ENCODE measurements around the gene CD247.
"Not testable (repeated sequence)": the region's sequence is repeated elsewhere in the genome, so short reads cannot be mapped to it uniquely, and the experiment has no call there.

The CD247 gene

GRCh38 chr1:167518331-167518700, at the start of gene CD247:
TSS of gene CD247 (minus strand) at chr1:167518529. CDS start at chr1:167518465, 64 bp downstream.
- no peaks in the 10 kb centered on the region for H3K9me3 ChIP-seq (ENCODE audit: control insufficient read depth in 2 of 2, low read length in 2 of 2)

GRCh38 chr1:167567663-167568062, 49.3 kb upstream of the CD247 start:
- Histone ChIP-seq H3K9me3 (ENCODE audit: control insufficient read depth in 2 of 2, low read length in 2 of 2) (peaks cover 0 to 2% of the 10 kb centered on the region in 2 donors), H3K9ac (ENCODE audit: low read length in 2 of 2) (no peak overlapping the region), H3K27me3 (ENCODE audit: control insufficient read depth in 1 of 2, insufficient read depth in 2 of 2, low read length in 2 of 2) (no peaks in the 10 kb centered on the region), H3K4me3 (ENCODE audit: low read length in 2 of 2) (no peak overlapping the region), H3K36me3 (ENCODE audit: control insufficient read depth in 2 of 2, insufficient read depth in 2 of 2, low read length in 2 of 2) (no peaks in the 10 kb centered on the region), H3K4me1 (ENCODE audit: control insufficient read depth, insufficient read depth, low read length) (peaks cover 4% of the 10 kb centered on the region), H3K27ac (ENCODE audit: low read length) (no peak overlapping the region)

More at GRCh38 chr1:167518331-167518700, at the start of gene CD247:
- no peak within 1 kb of the TSS for H3K27ac ChIP-seq (ENCODE audit: low read length)
- H3K4me1 ChIP-seq (ENCODE audit: control insufficient read depth, insufficient read depth, low read length), result no peaks in the 10 kb centered on the region
- no peak within 1 kb of the TSS for H3K4me3 ChIP-seq (ENCODE audit: low read length in 2 of 2)
- H3K27me3 ChIP-seq (ENCODE audit: control insufficient read depth in 1 of 2, insufficient read depth in 2 of 2, low read length in 2 of 2), result no peaks in the 10 kb centered on the region
- H3K9ac ChIP-seq (ENCODE audit: low read length in 2 of 2), result no peak within 1 kb of the TSS
- no peaks in the 10 kb centered on the region for H3K36me3 ChIP-seq (ENCODE audit: control insufficient read depth in 2 of 2, insufficient read depth in 2 of 2, low read length in 2 of 2)

DNA sequence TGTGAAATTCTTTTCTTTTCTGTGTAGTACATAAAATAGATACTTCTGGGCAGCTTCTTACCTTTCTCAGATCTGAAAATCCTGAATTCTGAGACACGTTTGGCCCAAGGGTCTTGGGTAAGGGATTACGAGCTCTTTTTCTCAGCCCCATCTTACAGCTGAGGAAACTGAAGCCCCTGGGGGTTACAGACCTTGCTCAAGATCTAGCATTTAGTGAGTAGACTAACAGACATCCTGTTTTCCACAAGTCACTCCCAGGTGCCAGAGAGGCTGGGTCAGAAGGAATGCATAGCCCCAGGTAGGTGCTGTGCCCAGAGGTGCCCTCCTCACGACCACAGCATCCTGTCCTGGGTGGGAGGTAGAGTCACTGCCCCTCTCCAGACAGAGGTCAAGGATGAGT, 48.4 kb upstream of the CD247 start:
- Histone ChIP-seq H3K9me3 (ENCODE audit: control insufficient read depth in 2 of 2, low read length in 2 of 2) (no peaks in the 10 kb centered on the region), H3K27me3 (ENCODE audit: control insufficient read depth in 1 of 2, insufficient read depth in 2 of 2, low read length in 2 of 2) (no peaks in the 10 kb centered on the region), H3K9ac (ENCODE audit: low read length in 2 of 2) (no peak overlapping the region)

GRCh38 chr1:167565922-167566321, 47.6 kb upstream of the CD247 start:
- H3K9me3 ChIP-seq (ENCODE audit: control insufficient read depth in 2 of 2, low read length in 2 of 2), result no peaks in the 10 kb centered on the region
- no peak overlapping the region for H3K9ac ChIP-seq (ENCODE audit: low read length in 2 of 2)
- H3K4me1 ChIP-seq (ENCODE audit: control insufficient read depth, insufficient read depth, low read length), result peaks cover 4% of the 10 kb centered on the region

More for the DNA sequence above, 48.4 kb upstream of the CD247 start:
- Histone ChIP-seq H3K4me3 (ENCODE audit: low read length in 2 of 2) (no peak overlapping the region), H3K27ac (ENCODE audit: low read length) (no peak overlapping the region), H3K36me3 (ENCODE audit: control insufficient read depth in 2 of 2, insufficient read depth in 2 of 2, low read length in 2 of 2) (no peaks in the 10 kb centered on the region), H3K4me1 (ENCODE audit: control insufficient read depth, insufficient read depth, low read length) (peaks cover 4% of the 10 kb centered on the region)

DNA sequence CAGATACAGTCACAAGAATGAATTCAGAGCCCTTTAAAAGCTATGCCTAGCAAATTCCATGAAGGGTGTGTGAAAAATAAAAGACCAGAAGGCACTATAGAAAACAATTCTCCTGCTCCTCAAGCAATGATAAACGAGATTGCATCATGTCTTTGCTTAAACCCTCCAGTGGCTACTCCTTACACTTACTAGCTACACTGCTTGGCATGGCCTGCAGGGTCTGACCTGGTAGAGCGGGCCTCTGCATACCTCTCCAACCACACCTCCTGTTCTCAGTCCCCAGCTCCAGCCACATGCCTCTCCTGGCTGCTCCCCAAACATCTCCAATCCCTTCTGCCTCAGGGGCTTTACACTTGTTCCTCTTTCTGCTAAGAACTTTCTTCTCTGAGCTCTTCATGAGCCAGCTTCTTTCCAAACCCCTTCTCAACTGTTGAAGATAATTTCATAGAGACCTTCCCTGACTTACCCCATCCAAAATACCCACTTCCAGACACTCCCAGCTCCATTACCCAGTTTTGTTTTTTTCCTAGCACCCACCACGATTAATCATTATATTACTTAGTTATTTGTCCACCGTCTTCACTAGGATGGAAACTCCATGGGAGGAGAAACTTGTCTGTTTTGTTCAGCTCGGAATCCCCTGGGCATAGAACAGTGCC, 46.4 kb upstream of the CD247 start:
- Histone ChIP-seq H3K9me3 (ENCODE audit: control insufficient read depth in 2 of 2, low read length in 2 of 2) (no peaks in the 10 kb centered on the region), H3K9ac (ENCODE audit: low read length in 2 of 2) (no peak overlapping the region), H3K27ac (ENCODE audit: low read length) (no peak overlapping the region), H3K36me3 (ENCODE audit: control insufficient read depth in 2 of 2, insufficient read depth in 2 of 2, low read length in 2 of 2) (no peaks in the 10 kb centered on the region), H3K4me3 (ENCODE audit: low read length in 2 of 2) (no peak overlapping the region), H3K27me3 (ENCODE audit: control insufficient read depth in 1 of 2, insufficient read depth in 2 of 2, low read length in 2 of 2) (no peaks in the 10 kb centered on the region), H3K4me1 (ENCODE audit: control insufficient read depth, insufficient read depth, low read length) (peaks cover 4% of the 10 kb centered on the region)

More at GRCh38 chr1:167565922-167566321, 47.6 kb upstream of the CD247 start:
- H3K27me3 ChIP-seq (ENCODE audit: control insufficient read depth in 1 of 2, insufficient read depth in 2 of 2, low read length in 2 of 2), result no peaks in the 10 kb centered on the region
- H3K4me3 ChIP-seq (ENCODE audit: low read length in 2 of 2), result no peak overlapping the region
- no peaks in the 10 kb centered on the region for H3K36me3 ChIP-seq (ENCODE audit: control insufficient read depth in 2 of 2, insufficient read depth in 2 of 2, low read length in 2 of 2)
- H3K27ac ChIP-seq (ENCODE audit: low read length), result no peak overlapping the region

GRCh38 chr1:167563579-167564246, 45.4 kb upstream of the CD247 start:
- Histone ChIP-seq H3K36me3 (ENCODE audit: control insufficient read depth in 2 of 2, insufficient read depth in 2 of 2, low read length in 2 of 2) (no peaks in the 10 kb centered on the region), H3K4me1 (ENCODE audit: control insufficient read depth, insufficient read depth, low read length) (peaks cover 4% of the 10 kb centered on the region), H3K27ac (ENCODE audit: low read length) (no peak overlapping the region), H3K9ac (ENCODE audit: low read length in 2 of 2) (no peak overlapping the region), H3K4me3 (ENCODE audit: low read length in 2 of 2) (no peak overlapping the region), H3K27me3 (ENCODE audit: control insufficient read depth in 1 of 2, insufficient read depth in 2 of 2, low read length in 2 of 2) (no peaks in the 10 kb centered on the region), H3K9me3 (ENCODE audit: control insufficient read depth in 2 of 2, low read length in 2 of 2) (no peaks in the 10 kb centered on the region)

- Histone ChIP-seq H3K4me3 (ENCODE audit: low read length in 2 of 2) (no peak overlapping the region), H3K9ac (ENCODE audit: low read length in 2 of 2) (no peak overlapping the region), H3K9me3 (ENCODE audit: control insufficient read depth in 2 of 2, low read length in 2 of 2) (no peaks in the 10 kb centered on the region), H3K27ac (ENCODE audit: low read length) (no peak overlapping the region), H3K27me3 (ENCODE audit: control insufficient read depth in 1 of 2, insufficient read depth in 2 of 2, low read length in 2 of 2) (no peaks in the 10 kb centered on the region), H3K4me1 (ENCODE audit: control insufficient read depth, insufficient read depth, low read length) (peaks cover 4% of the 10 kb centered on the region), H3K36me3 (ENCODE audit: control insufficient read depth in 2 of 2, insufficient read depth in 2 of 2, low read length in 2 of 2) (no peaks in the 10 kb centered on the region)
Observed at GRCh38 chr1:167562702-167563101, 44.4 kb upstream of the CD247 start.

- Histone ChIP-seq H3K9ac (ENCODE audit: low read length in 2 of 2) (no peak overlapping the region), H3K4me3 (ENCODE audit: low read length in 2 of 2) (no peak overlapping the region), H3K9me3 (ENCODE audit: control insufficient read depth in 2 of 2, low read length in 2 of 2) (no peaks in the 10 kb centered on the region), H3K4me1 (ENCODE audit: control insufficient read depth, insufficient read depth, low read length) (peaks cover 4% of the 10 kb centered on the region), H3K36me3 (ENCODE audit: control insufficient read depth in 2 of 2, insufficient read depth in 2 of 2, low read length in 2 of 2) (no peaks in the 10 kb centered on the region), H3K27me3 (ENCODE audit: control insufficient read depth in 1 of 2, insufficient read depth in 2 of 2, low read length in 2 of 2) (no peaks in the 10 kb centered on the region), H3K27ac (ENCODE audit: low read length) (no peak overlapping the region)
Observed at GRCh38 chr1:167561753-167562152, 43.4 kb upstream of the CD247 start.

GRCh38 chr1:167555971-167556714, 37.8 kb upstream of the CD247 start:
- Histone ChIP-seq H3K27me3 (ENCODE audit: control insufficient read depth in 1 of 2, insufficient read depth in 2 of 2, low read length in 2 of 2) (no peaks in the 10 kb centered on the region), H3K36me3 (ENCODE audit: control insufficient read depth in 2 of 2, insufficient read depth in 2 of 2, low read length in 2 of 2) (no peaks in the 10 kb centered on the region), H3K9me3 (ENCODE audit: control insufficient read depth in 2 of 2, low read length in 2 of 2) (no peaks in the 10 kb centered on the region), H3K27ac (ENCODE audit: low read length) (no peak overlapping the region), H3K4me1 (ENCODE audit: control insufficient read depth, insufficient read depth, low read length) (peaks cover 12% of the 10 kb centered on the region), H3K4me3 (ENCODE audit: low read length in 2 of 2) (no peak overlapping the region), H3K9ac (ENCODE audit: low read length in 2 of 2) (no peak overlapping the region)

DNA sequence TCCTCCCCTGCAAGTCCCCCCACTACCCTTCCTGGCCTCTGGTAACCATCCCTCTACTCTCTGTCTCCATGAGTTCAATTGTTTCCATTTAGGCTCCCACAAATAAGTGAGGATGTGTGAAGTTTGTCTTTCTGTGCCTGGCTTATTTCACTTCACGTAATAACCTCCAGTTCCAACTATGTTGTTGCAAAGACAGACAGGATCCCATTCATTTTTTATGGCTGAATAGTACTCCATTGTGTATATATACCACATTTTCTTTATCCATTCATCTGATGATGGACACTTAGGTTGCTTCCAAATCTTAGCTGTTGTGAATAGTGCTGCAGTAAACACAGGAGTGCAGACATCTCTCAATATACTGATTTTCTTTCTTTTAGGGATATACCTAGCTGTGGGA, 36.7 kb upstream of the CD247 start:
- not testable (repeated sequence) for H3K9me3 ChIP-seq (ENCODE audit: control insufficient read depth in 2 of 2, low read length in 2 of 2); H3K9ac ChIP-seq (ENCODE audit: low read length in 2 of 2); H3K27me3 ChIP-seq (ENCODE audit: control insufficient read depth in 1 of 2, insufficient read depth in 2 of 2, low read length in 2 of 2); H3K4me3 ChIP-seq (ENCODE audit: low read length in 2 of 2); H3K36me3 ChIP-seq (ENCODE audit: control insufficient read depth in 2 of 2, insufficient read depth in 2 of 2, low read length in 2 of 2); H3K27ac ChIP-seq (ENCODE audit: low read length)
- H3K4me1 ChIP-seq (ENCODE audit: control insufficient read depth, insufficient read depth, low read length), result peaks cover 12% of the 10 kb centered on the region

Data from stomach smooth muscle (tissue), 2 donors.